Measurements from ENCODE around the gene CALM1. TPM values are rescaled to one million over a fixed set of nuclear protein-coding genes. Genes with fewer than 3 reads are reported as not detected.

Gene CALM1
- total RNA-seq, 4 donors from 2014 or later, result 425 to 902 (median 829) TPM

GRCh38 chr14:90443161-90444076 lies 46.6 kb downstream of the CALM1 start:
- no peak for ATAC-seq
- peaks cover 0 to 12% (median 0%) of the 10 kb centered on the region in 3 donors for H3K9me3 ChIP-seq
- no peaks in the 10 kb centered on the region for H3K27me3 ChIP-seq
- 50 to 78% methylated on average over 2 to 9 of the region's 16 CpGs for WGBS, 2 donors (ENCODE audit: low coverage in 1 of 2)
- H3K4me3 ChIP-seq, result no peak overlapping the region
- H3K36me3 ChIP-seq, result no peaks in the 10 kb centered on the region
- no peaks in the 10 kb centered on the region for H3K4me1 ChIP-seq
- H3K27ac ChIP-seq, result no peak overlapping the region
- TF ChIP-seq POLR2A (IDR thresholded peaks at IDR 0.05) (no peak), CTCF (IDR thresholded peaks at IDR 0.05) (no peak), POLR2AphosphoS5 (IDR thresholded peaks at IDR 0.05) (no peak), EP300 (IDR thresholded peaks at IDR 0.05) (no peak)

DNA sequence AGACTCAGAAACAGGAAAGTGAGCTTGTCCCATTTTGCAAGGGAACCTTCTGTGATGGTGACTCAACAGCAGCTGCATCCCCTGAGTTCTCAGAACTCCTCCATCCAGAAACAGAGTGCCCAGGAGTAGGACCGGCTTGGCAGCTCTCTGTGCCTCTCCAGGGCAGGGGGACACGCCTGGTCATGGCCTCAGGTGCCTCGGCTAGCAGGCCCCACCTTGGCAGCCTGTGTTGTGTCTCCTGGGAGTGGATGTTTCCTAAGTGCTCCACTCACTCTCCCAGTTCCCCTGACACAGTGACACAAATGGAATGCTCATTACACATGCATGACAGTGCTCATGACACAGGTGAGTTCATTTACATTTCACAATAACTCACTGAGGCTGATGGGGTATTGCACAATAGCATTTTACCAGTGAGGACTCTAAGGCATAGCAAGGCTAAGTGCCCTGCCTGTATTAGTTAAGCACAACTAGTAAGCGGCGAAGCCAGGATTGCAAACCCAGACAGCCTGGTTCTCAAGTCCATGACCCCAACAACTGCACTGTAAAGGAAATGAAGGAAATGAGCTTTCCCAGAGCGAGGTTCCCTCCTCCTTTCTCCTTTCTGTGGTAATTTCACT lies 47.4 kb downstream of the CALM1 start:
- ATAC-seq, result no peak
- 78 to 83% methylated on average over 3 to 4 of the region's 6 CpGs for WGBS, 2 donors (ENCODE audit: low coverage in 1 of 2)
- peaks cover 0 to 12% (median 0%) of the 10 kb centered on the region in 3 donors for H3K9me3 ChIP-seq
- no peak overlapping the region for H3K4me3 ChIP-seq
- no peaks in the 10 kb centered on the region for H3K4me1 ChIP-seq
- no peaks in the 10 kb centered on the region for H3K36me3 ChIP-seq
- no peak overlapping the region for H3K27ac ChIP-seq
- TF ChIP-seq EP300 (IDR thresholded peaks at IDR 0.05), result no peak
- no peak for TF ChIP-seq CTCF (IDR thresholded peaks at IDR 0.05)
- peak; percentile 16 for TF ChIP-seq POLR2AphosphoS5 (IDR thresholded peaks at IDR 0.05)
- no peak for TF ChIP-seq POLR2A (IDR thresholded peaks at IDR 0.05)
- no peaks in the 10 kb centered on the region for H3K27me3 ChIP-seq

DNA sequence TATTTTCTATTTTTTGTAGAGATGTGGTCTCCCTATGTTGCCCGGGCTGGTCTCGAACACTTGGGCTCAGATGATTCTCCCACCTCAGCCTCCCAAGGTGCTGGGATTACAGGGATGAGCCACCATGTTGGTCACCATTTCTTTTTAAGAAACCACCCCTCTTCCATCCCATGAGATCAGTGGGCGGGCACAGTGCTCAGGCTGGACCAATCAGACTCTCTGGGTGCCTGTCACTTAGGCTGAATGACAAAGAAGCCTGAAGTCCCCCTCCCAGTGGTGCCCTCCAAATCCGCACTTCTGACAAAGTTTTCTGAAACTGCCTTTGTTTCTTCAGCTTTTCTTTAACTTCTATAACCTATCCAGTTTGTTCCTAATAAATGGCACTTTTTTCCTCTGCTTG lies 48.2 kb downstream of the CALM1 start:
- Histone ChIP-seq H3K36me3 (no peaks in the 10 kb centered on the region), H3K27ac (no peak overlapping the region), H3K27me3 (no peaks in the 10 kb centered on the region), H3K4me1 (no peaks in the 10 kb centered on the region), H3K4me3 (no peak overlapping the region), H3K9me3 (peaks cover 0 to 12% (median 0%) of the 10 kb centered on the region in 3 donors)
- TF ChIP-seq POLR2A (IDR thresholded peaks at IDR 0.05), result no peak
- no peak for TF ChIP-seq POLR2AphosphoS5 (IDR thresholded peaks at IDR 0.05)
- no peak for TF ChIP-seq EP300 (IDR thresholded peaks at IDR 0.05)
- TF ChIP-seq CTCF (IDR thresholded peaks at IDR 0.05), result no peak
- no peak for ATAC-seq
- 92 to 96% methylated on average over 3 to 4 of the region's 4 CpGs for WGBS, 2 donors (ENCODE audit: low coverage in 1 of 2)

DNA sequence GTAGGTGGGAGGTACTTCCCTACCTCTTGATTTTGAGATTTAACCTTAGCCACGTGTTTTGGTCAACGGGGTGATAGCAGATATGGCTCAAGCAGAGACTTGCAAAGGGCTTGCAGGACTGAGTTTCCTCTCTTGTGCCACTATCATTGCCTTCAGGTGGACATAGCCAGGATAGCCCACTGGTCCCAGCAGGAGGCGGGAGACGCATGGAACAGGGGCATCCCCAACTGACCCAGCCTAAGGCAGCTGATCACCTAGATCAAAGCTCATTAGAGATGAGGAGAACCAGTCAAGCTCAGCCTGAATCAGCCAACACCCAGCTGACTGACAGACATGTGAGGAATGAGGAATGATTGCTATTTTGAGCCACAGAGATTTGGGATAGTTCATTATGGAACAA lies 49.6 kb downstream of the CALM1 start:
- no peak overlapping the region for H3K4me3 ChIP-seq
- H3K9me3 ChIP-seq, result peaks cover 0 to 12% (median 0%) of the 10 kb centered on the region in 3 donors
- WGBS, 2 donors (ENCODE audit: low coverage in 1 of 2), result 60% methylated on average over 1 of the region's 4 CpGs; no CpG with 5 or more reads in 1 of the 2 donors
- ATAC-seq, result no peak
- H3K27ac ChIP-seq, result no peak overlapping the region
- no peaks in the 10 kb centered on the region for H3K27me3 ChIP-seq
- H3K4me1 ChIP-seq, result no peaks in the 10 kb centered on the region
- TF ChIP-seq CTCF (IDR thresholded peaks at IDR 0.05) (no peak), POLR2A (IDR thresholded peaks at IDR 0.05) (no peak), EP300 (IDR thresholded peaks at IDR 0.05) (no peak), POLR2AphosphoS5 (IDR thresholded peaks at IDR 0.05) (no peak)
- H3K36me3 ChIP-seq, result no peaks in the 10 kb centered on the region
